ENCODE data around the gene VAV2. TPM values are rescaled to one million over a fixed set of nuclear protein-coding genes. Genes with fewer than 3 reads are reported as not detected.

The VAV2 gene
- total and polyA plus RNA-seq, 2 experiments from 2014 or later = 10.8 to 15.3 TPM

DNA sequence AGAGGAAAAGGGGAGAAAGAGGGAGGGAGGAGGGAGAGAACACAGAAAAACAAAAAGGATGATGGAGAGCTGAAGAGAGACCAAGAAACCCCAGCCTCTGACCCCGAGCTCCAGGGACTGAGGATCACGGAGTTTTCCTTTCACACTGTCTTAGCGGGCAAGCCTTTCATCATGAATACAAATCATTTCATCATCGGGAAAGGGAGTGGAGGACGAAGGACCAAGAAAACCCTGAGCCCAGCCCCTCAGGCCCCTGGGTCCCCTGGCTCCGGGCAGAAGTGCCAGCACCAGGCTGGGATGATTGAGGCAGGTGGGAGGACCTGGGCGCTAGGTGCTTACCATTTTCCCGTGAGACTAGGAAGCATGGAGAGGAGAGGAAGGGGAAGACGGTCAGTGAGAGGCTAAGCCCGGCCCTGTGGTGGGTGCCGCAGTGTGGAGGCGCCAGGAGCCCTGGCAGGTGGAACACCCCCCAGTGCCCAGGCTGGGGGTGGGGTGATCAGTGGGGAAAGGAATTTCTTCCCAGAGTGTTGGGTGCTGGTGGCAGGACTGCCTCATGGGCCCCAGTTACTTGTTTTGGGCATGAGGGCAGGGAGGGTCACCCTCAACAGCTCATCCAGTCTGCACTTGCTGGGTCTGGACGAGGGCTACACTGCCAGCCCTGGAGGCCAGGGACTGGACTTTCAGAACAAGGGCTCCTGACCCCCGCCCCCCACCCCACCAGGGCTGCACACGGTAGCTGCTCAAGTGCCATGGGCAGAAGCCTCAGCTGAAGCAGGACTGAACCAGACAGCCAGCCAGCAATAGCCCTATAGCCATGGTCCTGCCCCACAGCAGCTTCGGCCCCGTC is 205.0 kb downstream of the VAV2 start:
- H3K9me3 ChIP-seq (ENCODE audit: low read depth) = no peaks in the 10 kb centered on the region
- no peaks in the 10 kb centered on the region for H3K27me3 ChIP-seq
- no peak overlapping the region for H3K27ac ChIP-seq
- no peak overlapping the region for H3K4me3 ChIP-seq
- DNase-seq (ENCODE audit: low read depth in 1 of 2, low spot score in 1 of 2) = no peak
- H3K36me3 ChIP-seq = peaks cover 3% of the 10 kb centered on the region
- H3K4me1 ChIP-seq (ENCODE audit: low read depth) = no peaks in the 10 kb centered on the region
- TF ChIP-seq, protein P1, sequence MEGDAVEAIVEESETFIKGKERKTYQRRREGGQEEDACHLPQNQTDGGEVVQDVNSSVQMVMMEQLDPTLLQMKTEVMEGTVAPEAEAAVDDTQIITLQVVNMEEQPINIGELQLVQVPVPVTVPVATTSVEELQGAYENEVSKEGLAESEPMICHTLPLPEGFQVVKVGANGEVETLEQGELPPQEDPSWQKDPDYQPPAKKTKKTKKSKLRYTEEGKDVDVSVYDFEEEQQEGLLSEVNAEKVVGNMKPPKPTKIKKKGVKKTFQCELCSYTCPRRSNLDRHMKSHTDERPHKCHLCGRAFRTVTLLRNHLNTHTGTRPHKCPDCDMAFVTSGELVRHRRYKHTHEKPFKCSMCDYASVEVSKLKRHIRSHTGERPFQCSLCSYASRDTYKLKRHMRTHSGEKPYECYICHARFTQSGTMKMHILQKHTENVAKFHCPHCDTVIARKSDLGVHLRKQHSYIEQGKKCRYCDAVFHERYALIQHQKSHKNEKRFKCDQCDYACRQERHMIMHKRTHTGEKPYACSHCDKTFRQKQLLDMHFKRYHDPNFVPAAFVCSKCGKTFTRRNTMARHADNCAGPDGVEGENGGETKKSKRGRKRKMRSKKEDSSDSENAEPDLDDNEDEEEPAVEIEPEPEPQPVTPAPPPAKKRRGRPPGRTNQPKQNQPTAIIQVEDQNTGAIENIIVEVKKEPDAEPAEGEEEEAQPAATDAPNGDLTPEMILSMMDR (IDR thresholded peaks at IDR 0.05; ENCODE audit: low read depth, low read length) = no peak

DNA sequence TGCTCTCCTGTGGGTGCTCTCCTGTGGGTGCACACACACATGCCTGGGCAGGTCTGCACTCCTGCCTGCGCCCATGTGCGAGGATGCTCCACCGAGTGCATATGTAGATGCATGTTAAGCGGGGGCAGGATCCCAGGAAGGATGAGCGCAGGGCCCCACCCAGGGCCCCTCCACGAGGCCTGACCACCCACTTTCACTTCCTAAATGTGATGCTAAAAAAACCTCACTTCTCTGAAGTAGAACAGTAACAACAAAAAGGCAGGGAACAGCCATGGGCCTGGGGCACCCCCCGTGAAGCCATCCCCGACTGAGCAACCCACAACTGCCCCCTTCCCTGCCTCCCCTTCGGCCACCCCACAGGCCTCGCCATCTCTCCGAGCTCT is 205.8 kb downstream of the VAV2 start:
- Histone ChIP-seq H3K4me1 (ENCODE audit: low read depth) (no peaks in the 10 kb centered on the region), H3K27me3 (no peaks in the 10 kb centered on the region), H3K27ac (no peak overlapping the region), H3K4me3 (no peak overlapping the region), H3K9me3 (ENCODE audit: low read depth) (no peaks in the 10 kb centered on the region), H3K36me3 (peaks cover 3% of the 10 kb centered on the region)
- TF ChIP-seq, protein P1 (IDR thresholded peaks at IDR 0.05; ENCODE audit: low read depth, low read length) = no peak
- DNase-seq (ENCODE audit: low read depth in 1 of 2, low spot score in 1 of 2) = no peak

DNA sequence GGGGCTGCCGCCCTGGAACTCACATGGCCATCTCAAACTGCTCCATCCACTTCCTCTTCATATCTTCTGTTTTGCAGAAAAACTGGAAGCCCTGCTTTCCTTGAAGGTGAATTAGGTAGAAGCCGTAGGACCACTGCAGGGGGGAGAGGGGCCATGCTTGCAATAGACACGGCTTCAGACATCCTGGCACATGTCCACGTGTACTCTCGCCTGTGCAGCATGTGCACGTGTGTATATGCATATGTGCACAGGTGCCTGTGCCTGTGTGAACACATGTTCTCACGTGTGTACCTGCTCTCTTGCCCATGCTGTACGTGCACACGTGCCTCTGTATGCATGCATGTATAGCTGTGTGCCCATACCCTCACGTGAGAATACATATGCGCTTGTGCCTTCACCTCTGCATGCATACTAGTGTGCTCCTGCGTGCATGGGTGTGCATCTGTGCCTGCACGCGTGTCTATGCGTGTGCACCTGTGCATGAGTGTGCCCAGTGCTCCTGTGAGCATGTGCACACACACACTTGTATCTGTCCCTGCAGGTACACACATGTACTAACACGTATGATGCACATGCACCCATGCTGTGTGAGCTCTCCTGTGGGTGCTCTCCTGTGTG is 206.3 kb downstream of the VAV2 start:
- Histone ChIP-seq H3K27ac (no peak overlapping the region), H3K27me3 (no peaks in the 10 kb centered on the region), H3K4me1 (ENCODE audit: low read depth) (no peaks in the 10 kb centered on the region), H3K36me3 (peaks cover 3% of the 10 kb centered on the region), H3K4me3 (no peak overlapping the region), H3K9me3 (ENCODE audit: low read depth) (no peaks in the 10 kb centered on the region)
- TF ChIP-seq, protein P1 (IDR thresholded peaks at IDR 0.05; ENCODE audit: low read depth, low read length) = no peak
- DNase-seq (ENCODE audit: low read depth in 1 of 2, low spot score in 1 of 2) = no peak

DNA sequence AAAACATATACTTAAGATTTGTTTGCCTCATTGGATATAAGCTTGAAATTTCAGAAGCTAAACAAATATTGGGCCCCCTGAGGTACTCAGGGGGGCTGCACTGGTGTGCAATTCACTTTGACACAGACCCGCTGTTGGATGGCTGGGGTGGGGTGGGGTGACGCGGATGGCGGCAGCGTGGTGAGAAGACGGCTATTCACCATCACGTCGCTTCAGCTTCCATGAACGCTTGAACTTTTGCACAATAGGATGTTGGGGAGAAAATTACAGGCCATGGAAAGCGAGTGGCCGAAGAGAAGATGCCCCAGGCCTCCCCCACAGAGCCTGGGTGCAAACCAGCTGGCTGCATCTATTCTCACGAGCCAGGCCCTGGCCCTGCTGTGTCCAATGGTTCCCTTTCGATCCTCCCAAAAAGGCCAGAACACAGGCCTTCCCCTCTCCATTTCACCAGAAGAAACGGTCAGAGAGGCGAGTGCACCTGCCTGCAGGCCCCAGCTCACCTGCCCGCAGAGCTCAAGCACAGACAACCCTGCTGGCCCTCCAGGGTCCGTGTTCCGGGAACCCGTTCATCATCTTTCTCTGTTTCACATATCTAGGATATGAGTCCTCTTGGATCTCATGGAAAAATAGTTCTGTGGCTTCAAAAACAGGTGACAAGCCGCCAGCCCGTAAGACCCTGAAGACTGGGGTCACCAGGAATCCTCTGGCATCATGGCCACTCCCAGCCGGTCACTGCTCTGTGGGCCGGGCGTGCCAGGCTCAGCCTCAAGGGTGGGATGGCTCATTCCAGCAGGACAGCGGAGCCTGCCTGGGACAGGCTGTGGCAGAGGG is 207.2 kb downstream of the VAV2 start:
- Histone ChIP-seq H3K4me1 (ENCODE audit: low read depth) (no peaks in the 10 kb centered on the region), H3K27ac (no peak overlapping the region), H3K27me3 (no peaks in the 10 kb centered on the region), H3K9me3 (ENCODE audit: low read depth) (no peaks in the 10 kb centered on the region), H3K4me3 (no peak overlapping the region), H3K36me3 (no peaks in the 10 kb centered on the region)
- DNase-seq (ENCODE audit: low read depth in 1 of 2, low spot score in 1 of 2) = no peak
- TF ChIP-seq, protein P1 (IDR thresholded peaks at IDR 0.05; ENCODE audit: low read depth, low read length) = no peak

DNA sequence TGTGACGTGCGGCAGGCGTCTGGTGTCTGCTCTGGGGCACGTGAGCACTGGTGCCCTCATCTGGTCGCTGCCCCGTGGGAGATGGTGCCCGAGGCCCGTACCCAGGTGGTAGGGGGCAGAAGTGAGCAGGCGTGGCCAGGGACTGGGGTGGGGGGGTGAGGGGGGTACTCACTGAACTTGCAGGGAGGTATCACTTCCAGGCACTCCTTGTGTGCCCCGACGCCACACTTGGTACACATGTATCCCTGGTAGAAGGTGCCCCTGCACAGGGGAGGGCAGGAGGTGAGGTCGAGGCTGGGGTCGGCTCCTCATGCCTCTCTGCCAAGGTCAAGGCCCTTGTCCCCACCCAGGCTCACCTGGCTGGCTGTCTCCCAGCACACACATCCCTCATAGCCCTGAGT is 208.8 kb downstream of the VAV2 start:
- Histone ChIP-seq H3K36me3 (no peaks in the 10 kb centered on the region), H3K4me1 (ENCODE audit: low read depth) (no peaks in the 10 kb centered on the region), H3K27me3 (no peaks in the 10 kb centered on the region), H3K4me3 (no peak overlapping the region), H3K9me3 (ENCODE audit: low read depth) (no peaks in the 10 kb centered on the region), H3K27ac (no peak overlapping the region)
- DNase-seq (ENCODE audit: low read depth in 1 of 2, low spot score in 1 of 2) = no peak
- TF ChIP-seq, protein P1 (IDR thresholded peaks at IDR 0.05; ENCODE audit: low read depth, low read length) = no peak

All from cardiac muscle cell (in vitro differentiated cells and primary cell).